OCI-LY1 (cell line): ENCODE results near the gene SLC2A13.

Experiments used
- EZH2 ChIP-seq: fragments of 200-600 bp; sonication (generic), shearing (Covaris generic); IDR thresholded peaks from 2 replicates; pipeline ENCODE4 v1.8.0; 2017; ENCODE audit warnings: borderline replicate concordance, mixed run types, mild to moderate bottlenecking, antibody characterized with exemption, low read length, moderate library complexity, mixed read lengths
- TF ChIP-seq, protein P1 (sequence below): fragments of 200-600 bp; sonication (generic), shearing (Covaris generic); IDR thresholded peaks from 2 replicates; pipeline ENCODE4 v1.5.1; 2017; ENCODE audit warnings: mild to moderate bottlenecking, antibody characterized with exemption, low read length, moderate library complexity, mixed read lengths

DNA sequence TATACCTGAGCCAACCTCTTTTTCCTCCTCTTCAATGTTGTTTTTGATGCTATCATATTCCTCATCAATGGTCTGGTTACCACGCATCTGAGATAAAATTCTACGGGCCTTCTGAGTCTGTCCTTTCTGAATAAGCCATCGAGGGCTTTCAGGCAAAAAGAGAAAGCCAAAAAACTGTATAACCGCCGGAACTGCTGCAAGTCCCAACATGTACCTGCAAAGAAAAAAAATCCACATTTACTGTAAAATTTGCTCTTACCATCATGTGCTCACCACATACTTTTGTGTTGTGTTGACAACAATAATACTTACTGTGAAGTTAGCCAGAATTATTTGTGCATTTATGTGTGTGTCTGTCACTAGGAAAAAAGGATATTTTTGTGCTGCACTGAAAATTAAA, 77.6 kb downstream of the SLC2A13 start:
- TF ChIP-seq, protein P1, sequence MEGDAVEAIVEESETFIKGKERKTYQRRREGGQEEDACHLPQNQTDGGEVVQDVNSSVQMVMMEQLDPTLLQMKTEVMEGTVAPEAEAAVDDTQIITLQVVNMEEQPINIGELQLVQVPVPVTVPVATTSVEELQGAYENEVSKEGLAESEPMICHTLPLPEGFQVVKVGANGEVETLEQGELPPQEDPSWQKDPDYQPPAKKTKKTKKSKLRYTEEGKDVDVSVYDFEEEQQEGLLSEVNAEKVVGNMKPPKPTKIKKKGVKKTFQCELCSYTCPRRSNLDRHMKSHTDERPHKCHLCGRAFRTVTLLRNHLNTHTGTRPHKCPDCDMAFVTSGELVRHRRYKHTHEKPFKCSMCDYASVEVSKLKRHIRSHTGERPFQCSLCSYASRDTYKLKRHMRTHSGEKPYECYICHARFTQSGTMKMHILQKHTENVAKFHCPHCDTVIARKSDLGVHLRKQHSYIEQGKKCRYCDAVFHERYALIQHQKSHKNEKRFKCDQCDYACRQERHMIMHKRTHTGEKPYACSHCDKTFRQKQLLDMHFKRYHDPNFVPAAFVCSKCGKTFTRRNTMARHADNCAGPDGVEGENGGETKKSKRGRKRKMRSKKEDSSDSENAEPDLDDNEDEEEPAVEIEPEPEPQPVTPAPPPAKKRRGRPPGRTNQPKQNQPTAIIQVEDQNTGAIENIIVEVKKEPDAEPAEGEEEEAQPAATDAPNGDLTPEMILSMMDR: no peak
- TF ChIP-seq EZH2: no peak
